WERI-Rb-1 (cell line): ENCODE data around the gene ADORA1.

Experiments used
- DNase-seq: peaks from one replicate; pipeline ENCODE4 v3.0.0-alpha.2; 2020
- H3K27ac ChIP-seq: fragments of 250-450 bp; sonication (Bioruptor Pico); 2 replicates; pipeline ENCODE4 v1.5.1; 2020; ENCODE audit warnings: mild to moderate bottlenecking, moderate library complexity
- H3K27me3 ChIP-seq: fragments of 250-450 bp; sonication (Bioruptor Pico); 2 replicates; pipeline ENCODE4 v1.5.1; 2021; ENCODE audit warnings: mild to moderate bottlenecking, low read depth, moderate library complexity; ENCODE audit not compliant: insufficient read depth, severe bottlenecking
- H3K36me3 ChIP-seq: fragments of 250-450 bp; sonication (Bioruptor Pico); 2 replicates; pipeline ENCODE4 v1.5.1; 2020; ENCODE audit warnings: mild to moderate bottlenecking, moderate library complexity
- H3K4me3 ChIP-seq: 2 replicates; pipeline ENCODE4 v1.5.1; 2011; ENCODE audit warnings: low read depth, mild to moderate bottlenecking, control low read depth, low read length
- H3K9me3 ChIP-seq: fragments of 250-450 bp; sonication (Bioruptor Pico); 2 replicates; pipeline ENCODE4 v1.5.1; 2021; ENCODE audit warnings: mild to moderate bottlenecking, moderate library complexity; ENCODE audit not compliant: severe bottlenecking
- TF ChIP-seq, protein P1 (sequence below): IDR thresholded peaks from 2 replicates; pipeline ENCODE4 v1.5.1; 2011; ENCODE audit warnings: low read depth, mild to moderate bottlenecking, control low read depth, inconsistent platforms, low read length

The ADORA1 gene

GRCh38 chr1:203183828-203184227 is 56.3 kb downstream of the ADORA1 start:
- no peaks in the 10 kb centered on the region for H3K27me3 ChIP-seq
- TF ChIP-seq, protein P1, sequence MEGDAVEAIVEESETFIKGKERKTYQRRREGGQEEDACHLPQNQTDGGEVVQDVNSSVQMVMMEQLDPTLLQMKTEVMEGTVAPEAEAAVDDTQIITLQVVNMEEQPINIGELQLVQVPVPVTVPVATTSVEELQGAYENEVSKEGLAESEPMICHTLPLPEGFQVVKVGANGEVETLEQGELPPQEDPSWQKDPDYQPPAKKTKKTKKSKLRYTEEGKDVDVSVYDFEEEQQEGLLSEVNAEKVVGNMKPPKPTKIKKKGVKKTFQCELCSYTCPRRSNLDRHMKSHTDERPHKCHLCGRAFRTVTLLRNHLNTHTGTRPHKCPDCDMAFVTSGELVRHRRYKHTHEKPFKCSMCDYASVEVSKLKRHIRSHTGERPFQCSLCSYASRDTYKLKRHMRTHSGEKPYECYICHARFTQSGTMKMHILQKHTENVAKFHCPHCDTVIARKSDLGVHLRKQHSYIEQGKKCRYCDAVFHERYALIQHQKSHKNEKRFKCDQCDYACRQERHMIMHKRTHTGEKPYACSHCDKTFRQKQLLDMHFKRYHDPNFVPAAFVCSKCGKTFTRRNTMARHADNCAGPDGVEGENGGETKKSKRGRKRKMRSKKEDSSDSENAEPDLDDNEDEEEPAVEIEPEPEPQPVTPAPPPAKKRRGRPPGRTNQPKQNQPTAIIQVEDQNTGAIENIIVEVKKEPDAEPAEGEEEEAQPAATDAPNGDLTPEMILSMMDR = no peak

DNA sequence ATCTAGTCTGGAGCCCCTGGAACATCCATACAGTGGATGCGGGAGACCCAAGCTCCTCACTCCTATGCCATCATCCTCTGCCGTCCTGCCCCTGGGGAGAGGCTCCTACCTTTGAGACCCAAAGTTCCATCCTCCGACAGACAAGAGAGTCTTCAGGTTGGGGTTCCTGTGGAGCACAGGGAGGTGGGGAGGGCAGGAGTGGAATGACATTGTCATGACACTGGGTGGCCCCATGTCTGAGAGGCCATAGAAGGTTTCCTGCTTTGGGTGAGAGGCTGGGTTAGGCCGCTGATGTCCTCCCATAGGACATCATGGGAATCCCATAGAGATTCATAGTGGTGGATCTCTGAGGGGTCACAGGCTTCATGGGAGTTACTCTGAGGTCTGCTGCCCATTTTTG is 56.9 kb downstream of the ADORA1 start:
- peaks cover 8% of the 10 kb centered on the region for H3K9me3 ChIP-seq
- no peak overlapping the region for H3K4me3 ChIP-seq
- no peaks in the 10 kb centered on the region for H3K27me3 ChIP-seq
- no peak overlapping the region for H3K27ac ChIP-seq
- TF ChIP-seq, protein P1 = no peak
- no peak for DNase-seq
- peaks cover 7% of the 10 kb centered on the region for H3K36me3 ChIP-seq

More at GRCh38 chr1:203183828-203184227, 56.3 kb downstream of the ADORA1 start:
- H3K27ac ChIP-seq = peak overlapping the region; percentile 2; the same call in 1 of the 2 replicates
- peaks cover 7% of the 10 kb centered on the region for H3K36me3 ChIP-seq
- no peak for DNase-seq
- no peak overlapping the region for H3K4me3 ChIP-seq
- H3K9me3 ChIP-seq = peaks cover 2% of the 10 kb centered on the region

- no peak for DNase-seq
- no peaks in the 10 kb centered on the region for H3K27me3 ChIP-seq
- H3K9me3 ChIP-seq = peaks cover 10% of the 10 kb centered on the region
- TF ChIP-seq, protein P1 = 0 out of 2 replicates have a peak, but pooled peaks have one; percentile 1
- H3K27ac ChIP-seq = peak overlapping the region; percentile 92
- peaks cover 7% of the 10 kb centered on the region for H3K36me3 ChIP-seq
- no peak overlapping the region for H3K4me3 ChIP-seq
These were observed 57.5 kb downstream of the ADORA1 start for GRCh38 chr1:203185061-203185461.

DNA sequence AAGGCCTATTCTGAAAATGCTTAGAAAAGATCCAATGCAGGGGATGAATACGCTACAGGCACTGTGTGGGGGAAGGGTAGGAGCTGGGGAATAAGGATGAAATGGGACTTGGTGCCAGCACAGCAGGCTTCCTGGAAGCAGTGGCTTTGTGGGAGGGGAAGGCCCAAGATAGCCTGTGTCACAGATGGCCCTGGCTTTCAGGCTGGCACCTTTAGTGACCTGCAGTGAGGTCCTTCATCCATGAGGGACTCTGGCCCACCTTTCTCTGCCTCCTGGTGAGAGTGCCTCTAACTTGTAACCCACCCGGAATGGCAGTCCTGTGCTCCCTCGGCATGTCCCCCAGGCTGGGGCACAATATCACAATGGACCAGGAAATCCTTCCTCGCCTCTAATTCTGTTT is 58.1 kb downstream of the ADORA1 start:
- peak overlapping the region; percentile 92 for H3K27ac ChIP-seq
- TF ChIP-seq, protein P1 = no peak
- peak overlapping the region; percentile 1; the same call in 1 of the 2 replicates for H3K4me3 ChIP-seq
- peaks cover 7% of the 10 kb centered on the region for H3K36me3 ChIP-seq
- no peaks in the 10 kb centered on the region for H3K27me3 ChIP-seq
- DNase-seq = peak; percentile 71
- H3K9me3 ChIP-seq = peaks cover 10% of the 10 kb centered on the region

GRCh38 chr1:203186091-203186445 is 58.5 kb downstream of the ADORA1 start:
- no peak for DNase-seq
- Histone ChIP-seq H3K9me3 (peaks cover 10% of the 10 kb centered on the region), H3K36me3 (peaks cover 3% of the 10 kb centered on the region), H3K27ac (peak overlapping the region; percentile 92), H3K4me3 (peak overlapping the region; percentile 1), H3K27me3 (no peaks in the 10 kb centered on the region)
- TF ChIP-seq, protein P1 = no peak

DNA sequence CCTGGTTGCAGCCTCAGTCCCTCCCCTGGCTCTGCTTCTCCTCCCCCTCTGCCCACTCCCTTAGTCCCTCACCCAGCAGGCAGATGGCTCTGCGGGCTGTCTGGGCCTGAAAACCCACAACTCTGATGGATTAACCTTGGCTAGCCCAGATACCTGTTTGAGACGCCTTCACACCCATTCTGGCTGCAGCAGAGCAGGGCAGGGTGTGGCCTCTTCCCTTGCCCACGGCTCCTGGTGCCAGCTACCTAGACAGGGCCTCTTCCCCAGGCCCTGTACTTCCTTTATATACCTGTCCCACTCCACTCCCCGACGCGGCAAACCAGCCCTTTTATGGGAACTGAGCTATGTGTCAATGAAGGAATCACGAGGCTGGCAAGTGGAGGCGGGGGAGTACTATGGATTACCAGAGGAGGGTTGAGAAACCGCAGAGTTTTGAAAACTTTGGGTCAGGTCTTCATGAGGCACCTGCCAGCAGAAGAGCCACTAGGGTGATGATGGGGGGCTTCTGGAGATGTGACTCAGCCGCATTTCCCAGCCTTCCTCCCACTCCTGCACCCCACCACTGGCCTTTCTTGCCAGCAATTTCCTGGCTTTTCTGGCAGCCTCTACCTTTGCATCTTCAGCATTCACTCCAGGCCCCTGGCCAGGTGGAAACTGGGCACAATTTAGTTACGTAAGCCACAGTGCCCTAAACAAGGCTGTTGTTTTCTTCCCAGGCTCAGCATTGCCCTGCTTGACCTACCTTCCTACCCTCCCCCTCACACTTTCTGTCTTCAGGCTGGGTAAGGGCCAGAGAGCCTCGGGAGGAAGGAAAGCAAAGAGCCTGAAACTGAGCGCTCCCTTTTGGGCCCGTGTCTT is 59.1 kb downstream of the ADORA1 start, which contains the start of gene CHI3L1:
Gene CHI3L1 (minus strand): TSS at position 259 of the 858 bp plus-strand sequence. CDS start 81 bp downstream, at position 178.
- Histone ChIP-seq H3K27me3 (no peaks in the 10 kb centered on the region), H3K9me3 (peaks cover 10% of the 10 kb centered on the region), H3K4me3 (peak within 1 kb of the TSS; percentile 2), H3K36me3 (no peaks in the 10 kb centered on the region), H3K27ac (peak within 1 kb of the TSS; percentile 92)
- peak; percentile 99 for DNase-seq
- TF ChIP-seq, protein P1 = no peak; the same call in 1 of the 2 replicates
